Keratinocyte (primary cell): ENCODE results near the gene CXorf58.

ENCODE experiments used
- EZH2 ChIP-seq: IDR thresholded peaks from one replicate; pipeline ENCODE4 v1.6.1; 2012; ENCODE audit warnings: inconsistent platforms, mild to moderate bottlenecking, low read length, moderate library complexity
- TF ChIP-seq, protein P1 (sequence below), 3 experiments: IDR thresholded peaks in 1 of 3; conservative IDR thresholded peaks in 1 of 3; optimal IDR thresholded peaks in 1 of 3; 2 replicates in 2 of 3; 3 replicates in 1 of 3; pipeline versions ENCODE3 to v1.5.1; 2011; ENCODE audit warnings: low read length in 3 of 3, mild to moderate bottlenecking in 3 of 3, moderate library complexity in 2 of 3, control low read depth in 1 of 3, inconsistent platforms in 1 of 3; ENCODE audit not compliant: insufficient read depth in 2 of 3; ENCODE audit errors: extremely low read depth in 1 of 3

DNA sequence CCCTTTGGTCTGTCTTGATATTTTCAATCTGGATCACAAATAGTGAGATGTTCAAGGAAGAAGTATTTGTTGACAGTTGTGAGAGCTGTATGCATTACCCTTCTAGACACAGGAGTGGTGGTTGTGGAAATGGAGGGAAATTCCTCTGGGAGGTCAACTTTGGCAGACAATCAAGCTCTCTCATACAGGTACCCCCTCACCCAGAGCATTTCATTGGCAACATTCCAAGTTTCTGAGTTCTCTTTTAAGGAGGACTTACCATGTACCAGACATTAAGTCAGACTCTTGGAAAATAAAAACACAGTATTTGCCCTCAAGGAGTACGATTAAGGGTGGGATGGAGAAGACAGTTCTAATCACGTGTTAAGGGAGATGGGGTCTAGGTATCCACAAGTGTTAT is 73.9 kb downstream of the CXorf58 start:
- TF ChIP-seq, protein P1, sequence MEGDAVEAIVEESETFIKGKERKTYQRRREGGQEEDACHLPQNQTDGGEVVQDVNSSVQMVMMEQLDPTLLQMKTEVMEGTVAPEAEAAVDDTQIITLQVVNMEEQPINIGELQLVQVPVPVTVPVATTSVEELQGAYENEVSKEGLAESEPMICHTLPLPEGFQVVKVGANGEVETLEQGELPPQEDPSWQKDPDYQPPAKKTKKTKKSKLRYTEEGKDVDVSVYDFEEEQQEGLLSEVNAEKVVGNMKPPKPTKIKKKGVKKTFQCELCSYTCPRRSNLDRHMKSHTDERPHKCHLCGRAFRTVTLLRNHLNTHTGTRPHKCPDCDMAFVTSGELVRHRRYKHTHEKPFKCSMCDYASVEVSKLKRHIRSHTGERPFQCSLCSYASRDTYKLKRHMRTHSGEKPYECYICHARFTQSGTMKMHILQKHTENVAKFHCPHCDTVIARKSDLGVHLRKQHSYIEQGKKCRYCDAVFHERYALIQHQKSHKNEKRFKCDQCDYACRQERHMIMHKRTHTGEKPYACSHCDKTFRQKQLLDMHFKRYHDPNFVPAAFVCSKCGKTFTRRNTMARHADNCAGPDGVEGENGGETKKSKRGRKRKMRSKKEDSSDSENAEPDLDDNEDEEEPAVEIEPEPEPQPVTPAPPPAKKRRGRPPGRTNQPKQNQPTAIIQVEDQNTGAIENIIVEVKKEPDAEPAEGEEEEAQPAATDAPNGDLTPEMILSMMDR (optimal IDR thresholded peaks at IDR 0.05 in 1 of 3, IDR thresholded peaks at IDR 0.05 in 1 of 3, conservative IDR thresholded peaks at IDR 0.05 in 1 of 3; ENCODE audit: extremely low read depth in 1 of 3, insufficient read depth in 2 of 3, low read length in 3 of 3), result no peak
- no peak for TF ChIP-seq EZH2
